Measurements from ENCODE around the gene DOP1B.

Gene DOP1B

GRCh38 chr21:36202726-36203602 is 46.3 kb downstream of the DOP1B start:
- no peak overlapping the region for H3K4me2 ChIP-seq (ENCODE audit: low read length)
- no peaks in the 10 kb centered on the region for H3K79me2 ChIP-seq (ENCODE audit: insufficient read depth, low read length)
- H3K9ac ChIP-seq (ENCODE audit: low read length), result no peak overlapping the region
- no peak for TF ChIP-seq CTCF (IDR thresholded peaks at IDR 0.05; ENCODE audit: low read length)
- TF ChIP-seq EZH2 (IDR thresholded peaks at IDR 0.05; ENCODE audit: borderline replicate concordance, low read length), result no peak
- H3F3A ChIP-seq (ENCODE audit: insufficient read depth, low read length), result no peaks in the 10 kb centered on the region
- no peaks in the 10 kb centered on the region for H3K27me3 ChIP-seq (ENCODE audit: insufficient read depth, low read length)
- no peak overlapping the region for H2AFZ ChIP-seq (ENCODE audit: low read length)
- H4K20me1 ChIP-seq (ENCODE audit: insufficient read depth, low read length), result no peaks in the 10 kb centered on the region
- H3K9me3 ChIP-seq (ENCODE audit: low read length), result no peaks in the 10 kb centered on the region
- H3K4me3 ChIP-seq (ENCODE audit: low read depth, low read length, poor library complexity, severe bottlenecking), result no peak overlapping the region
- no peaks in the 10 kb centered on the region for H3K4me1 ChIP-seq (ENCODE audit: insufficient read depth, low read length, severe bottlenecking)
- no peaks in the 10 kb centered on the region for H3K9me2 ChIP-seq (ENCODE audit: low read depth, low read length)
- H3K36me3 ChIP-seq (ENCODE audit: insufficient read depth, low read length), result no peaks in the 10 kb centered on the region
- no peak overlapping the region for H3K27ac ChIP-seq (ENCODE audit: low read depth, low read length, poor library complexity, severe bottlenecking)

GRCh38 chr21:36203603-36203889 is 46.9 kb downstream of the DOP1B start:
- Histone ChIP-seq H3K4me2 (ENCODE audit: low read length) (no peak overlapping the region), H3K79me2 (ENCODE audit: insufficient read depth, low read length) (no peaks in the 10 kb centered on the region), H3K27me3 (ENCODE audit: insufficient read depth, low read length) (no peaks in the 10 kb centered on the region), H3K27ac (ENCODE audit: low read depth, low read length, poor library complexity, severe bottlenecking) (no peak overlapping the region), H3F3A (ENCODE audit: insufficient read depth, low read length) (no peaks in the 10 kb centered on the region), H4K20me1 (ENCODE audit: insufficient read depth, low read length) (no peaks in the 10 kb centered on the region), H3K4me3 (ENCODE audit: low read depth, low read length, poor library complexity, severe bottlenecking) (no peak overlapping the region), H3K4me1 (ENCODE audit: insufficient read depth, low read length, severe bottlenecking) (no peaks in the 10 kb centered on the region), H3K9me2 (ENCODE audit: low read depth, low read length) (no peaks in the 10 kb centered on the region), H3K9me3 (ENCODE audit: low read length) (no peaks in the 10 kb centered on the region), H2AFZ (ENCODE audit: low read length) (no peak overlapping the region), H3K36me3 (ENCODE audit: insufficient read depth, low read length) (no peaks in the 10 kb centered on the region), H3K9ac (ENCODE audit: low read length) (no peak overlapping the region)
- TF ChIP-seq CTCF (IDR thresholded peaks at IDR 0.05; ENCODE audit: low read length) (no peak), EZH2 (IDR thresholded peaks at IDR 0.05; ENCODE audit: borderline replicate concordance, low read length) (no peak)

- Histone ChIP-seq H3K9ac (ENCODE audit: low read length) (no peak overlapping the region), H3K4me3 (ENCODE audit: low read depth, low read length, poor library complexity, severe bottlenecking) (no peak overlapping the region), H3K79me2 (ENCODE audit: insufficient read depth, low read length) (no peaks in the 10 kb centered on the region), H4K20me1 (ENCODE audit: insufficient read depth, low read length) (no peaks in the 10 kb centered on the region), H3K27ac (ENCODE audit: low read depth, low read length, poor library complexity, severe bottlenecking) (no peak overlapping the region), H2AFZ (ENCODE audit: low read length) (no peak overlapping the region), H3K9me3 (ENCODE audit: low read length) (no peaks in the 10 kb centered on the region), H3K4me1 (ENCODE audit: insufficient read depth, low read length, severe bottlenecking) (peaks cover 5% of the 10 kb centered on the region), H3K9me2 (ENCODE audit: low read depth, low read length) (no peaks in the 10 kb centered on the region), H3K4me2 (ENCODE audit: low read length) (no peak overlapping the region), H3K36me3 (ENCODE audit: insufficient read depth, low read length) (no peaks in the 10 kb centered on the region), H3K27me3 (ENCODE audit: insufficient read depth, low read length) (no peaks in the 10 kb centered on the region), H3F3A (ENCODE audit: insufficient read depth, low read length) (no peaks in the 10 kb centered on the region)
- TF ChIP-seq EZH2 (IDR thresholded peaks at IDR 0.05; ENCODE audit: borderline replicate concordance, low read length) (no peak), CTCF (IDR thresholded peaks at IDR 0.05; ENCODE audit: low read length) (no peak)
Measured at GRCh38 chr21:36204980-36205379, 48.4 kb downstream of the DOP1B start.
